MM.1S (cell line): ENCODE results near the gene TTC9.

ENCODE experiments used
- CTCF ChIP-seq: fragments of 300-600 bp; sonication (generic); IDR thresholded peaks from 2 replicates; pipeline ENCODE4 v1.5.1; 2016; ENCODE audit warnings: antibody characterized with exemption, low read length, mixed read lengths
- EZH2 ChIP-seq: fragments of 300-600 bp; sonication (generic); optimal IDR thresholded peaks from 2 replicates; pipeline ENCODE3; 2017; ENCODE audit warnings: low read depth, mild to moderate bottlenecking, antibody characterized with exemption, low read length, mixed read lengths
- EZH2phosphoT487 ChIP-seq: fragments of 300-600 bp; sonication (generic); IDR thresholded peaks from 2 replicates; pipeline ENCODE4 v1.6.1; 2018; ENCODE audit warnings: antibody characterized with exemption, low read length

- TF ChIP-seq CTCF (no peak), EZH2 (no peak), EZH2phosphoT487 (no peak)
Measured at GRCh38 chr14:70653662-70654061, 11.9 kb downstream of the TTC9 start.
